ENCODE data around the gene TBC1D14.
"Not testable (repeated sequence)": the region's sequence is repeated elsewhere in the genome, so short reads cannot be mapped to it uniquely, and the experiment has no call there.

Gene TBC1D14

GRCh38 chr4:6910960-6911874 lies 1.6 kb downstream of the TBC1D14 start:
- DNase-seq, result no peak

DNA sequence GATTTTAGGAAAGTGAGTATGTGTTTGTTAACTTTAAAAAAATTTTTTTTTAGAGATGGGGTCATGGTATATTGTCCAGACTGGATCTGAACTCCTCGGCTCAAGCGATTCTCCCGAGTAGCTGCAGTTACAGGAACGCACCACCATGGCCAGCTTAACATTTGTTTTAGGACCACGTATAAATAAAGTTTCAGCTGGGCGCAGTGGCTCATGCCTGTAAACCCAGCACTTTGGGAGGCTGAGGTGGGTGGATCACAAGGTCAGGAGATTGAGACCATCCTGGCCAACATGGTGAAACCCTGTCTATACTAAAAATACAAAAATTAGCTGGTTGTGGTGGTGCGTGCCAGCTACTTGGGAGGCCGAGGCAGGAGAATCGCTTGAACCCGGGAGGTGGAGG lies 2.3 kb downstream of the TBC1D14 start:
- not testable (repeated sequence) for DNase-seq

- DNase-seq, result no peak
Observed at GRCh38 chr4:6912441-6912840, 2.8 kb downstream of the TBC1D14 start.

- no peak for DNase-seq
Observed at GRCh38 chr4:6913350-6913905, 3.8 kb downstream of the TBC1D14 start.

DNA sequence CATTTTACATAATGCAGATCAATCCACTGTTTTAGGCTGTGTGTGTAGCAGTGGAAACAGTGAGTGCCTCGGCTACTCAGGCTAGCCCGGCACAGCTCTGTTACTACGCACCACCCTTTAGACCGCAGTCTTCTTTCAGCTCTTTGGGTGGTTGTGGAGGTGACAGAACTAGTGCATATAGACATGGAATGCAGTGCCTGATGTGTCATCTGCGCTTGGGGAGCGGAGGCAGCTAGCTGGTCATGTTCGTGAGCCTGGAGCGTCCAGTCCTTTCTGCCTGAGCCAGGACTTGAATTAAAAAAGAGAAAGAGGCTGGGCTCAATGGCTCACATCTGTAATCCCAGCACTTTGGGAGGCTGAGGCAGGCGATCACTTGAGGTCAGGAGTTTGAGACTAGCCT lies 4.8 kb downstream of the TBC1D14 start:
- DNase-seq, result peak; percentile 40

GRCh38 chr4:6915041-6916005 lies 5.7 kb downstream of the TBC1D14 start:
- DNase-seq, result no peak

- no peak for DNase-seq
Observed at GRCh38 chr4:6916069-6916586, 6.5 kb downstream of the TBC1D14 start.

DNA sequence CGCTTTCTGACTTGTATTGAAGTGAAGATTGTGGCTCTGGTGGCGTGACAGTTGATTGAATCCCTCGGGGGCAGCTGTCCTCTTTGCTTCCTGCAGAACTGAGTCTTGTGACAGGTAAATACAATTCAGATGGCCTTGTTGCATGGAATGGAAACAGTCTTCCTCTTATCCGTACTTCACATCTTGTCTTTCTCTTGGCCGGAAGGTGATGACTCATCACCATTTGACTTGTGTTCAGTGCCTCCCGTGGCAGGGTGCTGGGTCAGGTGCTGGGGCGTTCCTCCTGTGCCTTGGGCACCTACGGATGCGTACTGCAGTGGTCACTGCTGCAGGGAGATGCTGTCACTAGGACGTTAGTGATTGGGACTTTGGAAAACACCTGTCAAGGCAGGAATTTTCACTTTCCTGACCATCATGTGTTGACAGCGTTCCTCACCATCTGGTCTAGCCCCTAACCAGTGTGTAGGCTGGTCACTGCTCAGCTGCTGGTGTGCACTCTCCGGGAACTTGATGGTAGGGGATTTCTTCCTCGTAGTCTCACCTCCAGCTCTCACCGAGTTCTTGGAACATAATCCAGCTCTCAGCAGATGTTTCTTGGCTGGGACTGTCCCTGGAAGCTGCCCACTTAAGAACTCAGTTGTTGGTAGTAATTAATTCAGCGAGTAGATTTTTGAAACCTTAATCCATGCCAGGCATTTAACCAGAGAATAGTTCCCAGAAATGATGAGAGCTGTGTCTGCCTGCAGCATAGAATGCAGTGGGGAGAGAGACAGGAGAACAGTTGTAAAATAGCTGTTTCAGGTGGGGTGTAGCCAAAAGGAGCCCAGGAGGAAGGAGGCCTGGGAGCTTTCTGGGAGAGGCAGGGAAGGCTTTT lies 7.2 kb downstream of the TBC1D14 start:
- DNase-seq, result no peak

DNA sequence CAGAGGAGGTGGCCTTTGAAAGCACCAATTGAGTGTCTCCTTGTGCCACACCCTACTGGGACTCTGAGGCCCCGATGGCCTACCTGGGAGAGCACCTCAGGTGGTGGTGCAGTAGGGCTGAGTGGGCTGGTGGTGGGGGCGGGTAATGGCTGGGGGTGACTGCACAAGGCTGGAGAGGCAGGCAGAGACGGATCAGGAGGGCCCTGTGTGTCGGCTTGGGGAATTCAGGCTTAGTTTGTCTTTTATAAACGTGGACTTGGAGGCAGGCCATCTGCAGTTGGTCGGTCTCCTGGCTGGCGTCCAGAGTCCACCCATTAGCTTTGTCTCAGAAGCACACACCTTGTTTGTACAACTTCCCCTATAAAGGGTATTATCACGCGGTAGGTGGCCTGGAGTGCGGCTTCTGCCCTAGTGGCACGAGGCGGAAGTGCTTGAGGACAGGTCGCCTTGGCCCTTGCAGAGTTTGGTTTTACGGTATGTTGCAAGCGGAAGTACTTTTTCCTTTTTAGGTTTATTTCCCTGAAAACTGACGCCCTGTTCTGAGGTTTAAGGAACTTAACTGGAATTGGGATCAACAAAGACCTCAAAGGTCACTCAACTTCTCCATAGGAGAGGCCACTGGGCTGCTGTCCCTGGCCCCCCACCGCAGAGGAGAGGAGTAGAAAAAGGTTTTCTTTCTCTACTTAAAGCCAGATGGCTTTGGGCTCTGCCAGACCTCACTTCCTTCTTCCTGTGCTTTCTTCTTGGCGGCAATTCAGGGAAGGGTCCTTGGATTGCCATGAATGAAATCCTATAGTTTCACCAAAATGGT lies 8.0 kb downstream of the TBC1D14 start:
- no peak for DNase-seq

- no peak for DNase-seq
Observed at GRCh38 chr4:6918338-6918737, 8.7 kb downstream of the TBC1D14 start.

DNA sequence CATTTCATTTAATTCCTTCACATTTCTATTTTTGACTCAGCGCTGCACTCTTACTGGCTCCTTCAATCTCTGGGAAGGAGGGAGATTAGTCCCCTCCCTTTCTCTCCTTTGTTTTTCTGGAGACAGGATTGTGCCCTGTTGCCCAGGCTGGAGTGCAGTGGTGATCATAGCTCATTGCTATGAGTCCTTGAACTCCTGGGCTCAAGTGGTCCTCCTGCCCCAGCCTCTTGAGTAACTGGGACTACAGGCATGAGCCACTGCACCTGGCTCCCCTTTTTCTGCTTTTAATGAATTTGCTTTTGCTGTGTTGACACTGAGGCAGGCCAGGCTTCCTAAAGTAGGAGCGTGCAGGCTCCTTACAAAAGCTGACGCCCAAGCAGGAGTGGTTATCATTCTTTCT lies 10.5 kb downstream of the TBC1D14 start:
- no peak for DNase-seq

GRCh38 chr4:6923507-6923906 lies 13.9 kb downstream of the TBC1D14 start:
- DNase-seq, result no peak

- no peak for DNase-seq
Observed at GRCh38 chr4:6924361-6924779, 14.7 kb downstream of the TBC1D14 start.

DNA sequence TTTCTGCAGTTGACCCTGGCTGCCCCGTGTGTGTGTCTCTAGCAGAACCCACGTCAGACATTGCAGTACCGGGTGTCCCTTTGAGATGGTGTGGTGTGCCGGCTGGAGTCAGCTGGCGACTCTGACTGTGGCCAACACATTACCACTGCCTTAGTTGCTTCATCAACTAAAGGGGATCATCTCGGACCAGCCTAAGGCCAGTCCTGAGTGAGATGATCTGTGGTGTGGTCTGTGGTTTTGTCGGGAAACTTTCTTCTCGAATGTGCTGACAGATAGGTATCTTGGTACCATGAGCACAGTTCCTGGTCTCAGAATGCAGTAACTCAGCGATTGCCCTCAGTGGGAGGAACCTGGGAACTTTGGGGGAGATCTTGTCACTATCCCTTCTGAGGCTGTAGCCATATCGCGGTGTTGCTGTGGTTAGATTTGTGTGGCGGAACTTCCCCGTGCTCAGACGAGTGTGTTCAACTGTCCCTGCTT lies 15.8 kb downstream of the TBC1D14 start:
- no peak for DNase-seq

DNA sequence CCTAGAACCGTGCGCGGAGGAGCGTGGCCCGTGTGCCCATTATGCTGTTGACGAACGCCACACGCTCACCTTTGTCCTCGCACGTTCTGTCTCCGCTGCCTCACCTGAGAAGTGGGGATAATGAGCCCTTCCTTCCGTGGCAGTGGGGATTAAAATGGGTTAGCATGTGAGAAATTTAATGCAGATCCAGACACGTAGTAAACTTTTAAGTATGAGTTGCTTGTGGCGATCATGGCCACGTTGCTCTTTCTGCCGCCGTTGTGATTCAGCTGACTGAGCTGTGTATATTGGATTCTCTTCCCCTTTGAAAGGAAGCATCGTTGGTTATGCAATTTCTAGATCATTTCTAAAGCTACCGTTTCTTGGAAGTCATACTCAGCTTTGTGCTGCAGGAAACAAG lies 16.5 kb downstream of the TBC1D14 start:
- no peak for DNase-seq

DNA sequence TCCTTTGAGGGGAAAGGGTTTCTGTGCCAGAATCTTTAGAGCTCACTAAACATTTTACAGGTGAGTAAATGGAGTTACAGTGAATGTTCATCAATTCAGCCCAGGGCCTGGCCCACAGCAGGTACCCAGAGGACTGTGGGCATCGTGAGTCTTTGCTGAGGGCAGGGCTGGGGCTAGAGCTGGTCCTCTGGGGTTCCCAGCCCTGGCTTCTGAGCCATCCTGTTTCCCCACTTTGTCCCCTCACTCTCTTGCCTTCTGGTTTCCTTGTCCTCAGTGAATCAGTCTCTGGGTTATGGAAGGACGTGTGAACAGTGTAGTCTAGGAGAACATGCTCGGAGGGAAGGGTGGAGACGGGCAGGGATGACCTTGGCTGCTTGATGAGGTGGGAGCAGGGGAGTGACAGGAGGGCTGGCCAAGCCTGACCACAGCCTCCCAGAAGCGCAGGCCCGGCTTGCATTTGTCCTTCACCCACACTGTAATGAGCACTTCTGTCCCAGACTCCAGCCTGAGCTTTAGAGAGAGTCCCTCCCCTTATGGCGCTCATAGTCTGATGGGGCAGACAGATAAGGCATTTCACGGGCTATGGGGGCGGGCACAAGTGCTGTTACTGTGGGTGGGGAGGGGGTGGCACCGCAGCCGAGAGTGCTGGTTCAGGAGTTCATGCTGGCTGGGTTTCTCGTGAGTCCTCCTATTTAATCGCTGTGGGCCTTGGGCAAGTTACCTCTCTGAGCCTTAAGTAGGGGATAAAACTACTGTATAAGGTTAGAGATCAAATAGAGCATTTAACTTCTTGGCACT lies 17.3 kb downstream of the TBC1D14 start:
- DNase-seq, result no peak

DNA sequence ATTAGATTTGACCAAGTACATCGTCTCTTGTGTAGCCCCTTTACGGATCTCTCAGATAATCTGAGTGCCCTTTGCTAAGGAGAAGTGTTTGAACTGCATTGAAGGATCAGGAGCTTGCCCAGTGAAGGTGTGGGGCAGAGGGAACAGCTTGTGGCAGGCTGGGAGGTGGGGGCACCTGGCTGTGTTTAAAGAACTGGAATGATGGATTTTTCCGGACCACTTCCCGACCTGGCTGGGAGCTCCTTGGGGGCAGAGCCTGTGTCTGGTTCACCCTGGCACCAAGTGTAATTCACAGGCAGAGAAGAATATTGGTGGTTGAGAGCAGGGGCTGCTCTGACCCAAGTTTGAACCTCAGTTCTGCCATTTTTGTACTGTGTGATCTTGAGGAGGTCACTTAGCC lies 18.5 kb downstream of the TBC1D14 start:
- no peak for DNase-seq

- DNase-seq, result no peak
Observed at GRCh38 chr4:6929339-6929811, 19.7 kb downstream of the TBC1D14 start.

DNA sequence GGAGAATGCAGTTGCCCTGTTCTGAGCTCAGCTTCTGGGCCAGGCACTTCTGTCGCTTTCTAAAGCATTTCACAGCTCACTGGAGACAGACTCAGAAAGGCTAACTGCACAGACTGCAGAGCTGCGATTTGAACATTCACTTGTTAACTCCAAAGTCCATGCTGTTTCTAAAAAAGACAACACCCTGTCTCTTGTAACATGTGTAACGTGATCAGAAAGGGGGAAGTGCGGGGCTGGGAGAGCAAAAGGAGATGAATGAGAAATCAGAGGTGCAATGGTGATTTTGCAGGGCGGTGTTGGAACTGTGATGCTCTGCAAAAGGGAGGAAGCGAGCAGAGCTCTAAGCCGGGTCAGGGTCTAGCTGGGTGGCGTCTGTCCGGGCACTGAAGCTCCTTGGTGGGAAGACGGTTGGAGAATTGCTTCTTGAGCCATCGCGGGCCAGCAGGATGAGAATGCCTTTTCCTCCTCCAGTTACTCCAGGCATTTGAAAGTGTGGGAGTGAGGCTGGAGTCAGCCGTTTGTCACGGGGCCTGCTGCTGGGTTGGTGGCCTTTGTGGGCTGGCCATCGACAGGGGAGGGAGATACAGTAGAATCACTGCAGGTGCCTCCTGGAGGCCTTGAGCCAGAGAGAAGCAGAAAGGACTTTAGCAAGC lies 20.3 kb downstream of the TBC1D14 start:
- DNase-seq, result no peak
